GM19099 (cell line): ENCODE data around the gene PPM1A.

Source experiments
- POLR2A ChIP-seq: IDR thresholded peaks from 3 replicates; pipeline ENCODE4 v1.6.1; 2011; ENCODE audit warnings: low read depth; ENCODE audit not compliant: insufficient read length; ENCODE audit errors: extremely low read depth

Gene PPM1A

GRCh38 chr14:60278350-60278749, 29.3 kb downstream of the PPM1A start:
- no peak for TF ChIP-seq POLR2A

GRCh38 chr14:60287452-60287851, 38.4 kb downstream of the PPM1A start:
- no peak for TF ChIP-seq POLR2A

GRCh38 chr14:60288279-60288678, 39.3 kb downstream of the PPM1A start:
- TF ChIP-seq POLR2A: no peak

GRCh38 chr14:60294411-60295069, 45.5 kb downstream of the PPM1A start:
- TF ChIP-seq POLR2A: no peak

GRCh38 chr14:60300019-60300418, 51.0 kb downstream of the PPM1A start:
- TF ChIP-seq POLR2A: no peak

GRCh38 chr14:60301685-60302084, 52.7 kb downstream of the PPM1A start:
- no peak for TF ChIP-seq POLR2A

- TF ChIP-seq POLR2A: no peak
Measured at GRCh38 chr14:60302663-60303062, 53.6 kb downstream of the PPM1A start.

- no peak for TF ChIP-seq POLR2A
Measured at GRCh38 chr14:60303745-60304144, 54.7 kb downstream of the PPM1A start.

- no peak for TF ChIP-seq POLR2A
Measured at GRCh38 chr14:60304509-60304908, 55.5 kb downstream of the PPM1A start.

GRCh38 chr14:60309867-60310552, 61.0 kb downstream of the PPM1A start:
- TF ChIP-seq POLR2A: no peak

- no peak for TF ChIP-seq POLR2A
Measured at GRCh38 chr14:60311417-60311816, 62.4 kb downstream of the PPM1A start.

- no peak for TF ChIP-seq POLR2A
Measured at GRCh38 chr14:60313093-60313492, 64.1 kb downstream of the PPM1A start.

GRCh38 chr14:60315196-60315990, 66.4 kb downstream of the PPM1A start:
- TF ChIP-seq POLR2A: no peak

GRCh38 chr14:60317609-60318008, 68.6 kb downstream of the PPM1A start:
- TF ChIP-seq POLR2A: no peak

- no peak for TF ChIP-seq POLR2A
Measured at GRCh38 chr14:60323199-60323896, 74.3 kb downstream of the PPM1A start.

GRCh38 chr14:60324837-60325236, 75.8 kb downstream of the PPM1A start:
- TF ChIP-seq POLR2A: no peak

GRCh38 chr14:60326274-60326673, 77.3 kb downstream of the PPM1A start:
- no peak for TF ChIP-seq POLR2A
